Vagina (tissue), 2 donors: Measurements from ENCODE around the gene C5AR1.

ENCODE experiments used
- POLR2A ChIP-seq, 2 donors: fragments of 450-650 bp; IDR thresholded peaks; one replicate each; pipeline ENCODE4 v1.6.1; 2017; ENCODE audit warnings: antibody characterized with exemption in 2 of 2, mild to moderate bottlenecking in 2 of 2, moderate library complexity in 2 of 2
- POLR2AphosphoS5 ChIP-seq, 2 donors: sonication (generic); formaldehyde crosslinking; IDR thresholded peaks; one replicate each; pipeline ENCODE4 v1.9.0; 2017; ENCODE audit warnings: antibody characterized with exemption in 2 of 2, mild to moderate bottlenecking in 2 of 2, low read depth in 1 of 2; ENCODE audit not compliant: insufficient read depth in 1 of 2

- TF ChIP-seq POLR2A (IDR thresholded peaks at IDR 0.05) = no peak
- TF ChIP-seq POLR2AphosphoS5 (IDR thresholded peaks at IDR 0.05; ENCODE audit: insufficient read depth in 1 of 2, low read depth in 1 of 2) = no peak
These were observed 39.3 kb upstream of the C5AR1 start for GRCh38 chr19:47270408-47270807.
